HUES64 (cell line): ENCODE measurements around the gene PALMD.

Experiments
- H3K27ac ChIP-seq: 2 replicates; pipeline ENCODE4 v1.7.0; 2013; ENCODE audit warnings: low read depth, low read length, inconsistent platforms
- H3K27me3 ChIP-seq: 2 replicates; pipeline ENCODE4 v1.6.1; 2013; ENCODE audit warnings: mild to moderate bottlenecking, low read length; ENCODE audit not compliant: insufficient read depth
- H3K36me3 ChIP-seq: 2 replicates; pipeline ENCODE4 v1.6.1; 2013; ENCODE audit warnings: mild to moderate bottlenecking, low read length; ENCODE audit not compliant: insufficient read depth
- H3K4me1 ChIP-seq: 2 replicates; pipeline ENCODE4 v1.6.1; 2013; ENCODE audit warnings: mild to moderate bottlenecking, low read length, moderate library complexity; ENCODE audit not compliant: insufficient read depth
- H3K4me3 ChIP-seq: 2 replicates; pipeline ENCODE4 v1.5.1; 2013; ENCODE audit warnings: mild to moderate bottlenecking, low read length, moderate library complexity
- H3K9ac ChIP-seq: 2 replicates; pipeline ENCODE4 v1.6.1; 2013; ENCODE audit warnings: mild to moderate bottlenecking, low read depth, low read length
- H3K9me3 ChIP-seq: 2 replicates; pipeline ENCODE4 v1.6.1; 2013; ENCODE audit warnings: low read depth, low read length; ENCODE audit not compliant: insufficient read depth
- WGBS: fragments of 150-250, 120-280 bp; methylation state at CpG from one replicate; pipeline ENCODE4 v1.1.7; 2013; ENCODE audit warnings: missing lambda C conversion rate; 5-methylcytosine and 5-hydroxymethylcytosine counted together

The PALMD gene

GRCh38 chr1:99726818-99727217 lies 80.9 kb downstream of the PALMD start:
- Histone ChIP-seq H3K4me1 (peaks cover 22% of the 10 kb centered on the region), H3K27ac (no peak overlapping the region), H3K4me3 (no peak overlapping the region), H3K36me3 (no peaks in the 10 kb centered on the region), H3K9ac (no peak overlapping the region), H3K9me3 (no peaks in the 10 kb centered on the region), H3K27me3 (no peaks in the 10 kb centered on the region)
- 96% methylated on average over 2 of the region's 2 CpGs for WGBS

GRCh38 chr1:99727575-99728185 lies 81.8 kb downstream of the PALMD start:
- 62% methylated on average over 3 of the region's 4 CpGs for WGBS
- Histone ChIP-seq H3K27me3 (no peaks in the 10 kb centered on the region), H3K9ac (no peak overlapping the region), H3K4me3 (no peak overlapping the region), H3K27ac (no peak overlapping the region), H3K36me3 (no peaks in the 10 kb centered on the region), H3K4me1 (peaks cover 22% of the 10 kb centered on the region), H3K9me3 (no peaks in the 10 kb centered on the region)

DNA sequence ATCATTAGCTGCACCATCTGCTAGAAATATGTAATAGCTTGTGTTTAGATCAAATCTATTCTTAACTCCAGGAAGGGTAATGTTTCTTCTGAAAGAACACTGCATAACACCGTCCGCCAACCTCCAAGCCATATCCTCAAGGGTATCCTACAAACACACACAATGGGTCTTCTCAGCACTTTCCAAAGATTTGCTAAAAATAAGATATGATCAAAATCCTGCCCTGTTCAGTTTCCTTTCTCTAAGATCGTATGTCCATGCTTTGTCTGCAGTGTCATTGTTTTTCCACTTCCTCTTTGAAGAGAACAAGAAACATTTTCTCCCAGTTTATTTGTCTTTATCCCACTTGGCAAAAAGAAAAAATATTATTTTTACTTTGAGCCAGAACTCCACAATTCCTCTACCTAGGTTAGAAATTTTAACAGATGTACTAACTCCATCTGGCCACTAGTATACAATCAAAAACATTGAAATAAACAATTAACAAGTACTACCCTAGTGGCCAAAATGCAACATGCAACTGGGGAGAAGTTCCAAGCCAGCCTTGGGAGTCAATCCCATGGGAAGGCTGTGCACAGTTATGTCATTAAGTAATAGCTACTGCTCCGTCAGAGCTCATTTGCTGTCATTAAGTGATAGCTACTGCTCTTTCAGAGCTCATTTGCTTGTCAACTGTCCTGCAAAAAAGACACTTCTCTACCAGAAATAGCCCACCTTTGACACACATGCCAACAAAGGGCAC lies 82.8 kb downstream of the PALMD start:
- Histone ChIP-seq H3K4me1 (peaks cover 22% of the 10 kb centered on the region), H3K36me3 (no peaks in the 10 kb centered on the region), H3K27ac (no peak overlapping the region), H3K27me3 (no peaks in the 10 kb centered on the region), H3K9me3 (no peaks in the 10 kb centered on the region), H3K9ac (no peak overlapping the region), H3K4me3 (no peak overlapping the region)
- WGBS: 95% methylated on average over 4 of the region's 4 CpGs

GRCh38 chr1:99731384-99731783 lies 85.5 kb downstream of the PALMD start:
- WGBS: 85% methylated on average over 1 of the region's 1 CpG
- Histone ChIP-seq H3K9me3 (no peaks in the 10 kb centered on the region), H3K27me3 (no peaks in the 10 kb centered on the region), H3K36me3 (no peaks in the 10 kb centered on the region), H3K9ac (no peak overlapping the region), H3K27ac (no peak overlapping the region), H3K4me1 (peaks cover 13% of the 10 kb centered on the region), H3K4me3 (no peak overlapping the region)

- Histone ChIP-seq H3K36me3 (no peaks in the 10 kb centered on the region), H3K9me3 (no peaks in the 10 kb centered on the region), H3K4me1 (no peaks in the 10 kb centered on the region), H3K27ac (no peak overlapping the region), H3K9ac (no peak overlapping the region), H3K27me3 (no peaks in the 10 kb centered on the region), H3K4me3 (no peak overlapping the region)
- 86% methylated on average over 2 of the region's 2 CpGs for WGBS
These were observed 89.9 kb downstream of the PALMD start for GRCh38 chr1:99735852-99736251.

DNA sequence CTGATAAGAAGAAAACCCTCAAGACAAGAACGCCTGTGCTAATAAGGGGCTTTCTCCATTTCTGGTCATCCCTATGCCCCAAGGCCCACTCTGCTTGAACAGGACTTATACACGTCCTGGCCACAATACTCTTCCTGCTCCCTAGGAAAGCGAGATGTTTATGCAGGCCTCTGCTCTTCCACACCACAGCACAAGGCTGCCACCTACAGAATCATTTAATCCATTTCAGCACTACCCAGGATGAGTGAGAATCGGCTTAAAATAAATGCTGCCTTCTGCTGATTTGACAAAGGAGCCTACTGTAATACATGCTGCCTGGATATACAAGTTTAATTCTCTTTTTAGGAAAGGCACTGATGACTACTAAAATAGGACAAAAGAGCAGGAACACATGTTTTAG lies 91.1 kb downstream of the PALMD start:
- no peaks in the 10 kb centered on the region for H3K9me3 ChIP-seq
- no peaks in the 10 kb centered on the region for H3K27me3 ChIP-seq
- no peak overlapping the region for H3K4me3 ChIP-seq
- H3K4me1 ChIP-seq: no peaks in the 10 kb centered on the region
- WGBS: 36% methylated on average over 4 of the region's 4 CpGs
- no peak overlapping the region for H3K9ac ChIP-seq
- no peaks in the 10 kb centered on the region for H3K36me3 ChIP-seq
- no peak overlapping the region for H3K27ac ChIP-seq

DNA sequence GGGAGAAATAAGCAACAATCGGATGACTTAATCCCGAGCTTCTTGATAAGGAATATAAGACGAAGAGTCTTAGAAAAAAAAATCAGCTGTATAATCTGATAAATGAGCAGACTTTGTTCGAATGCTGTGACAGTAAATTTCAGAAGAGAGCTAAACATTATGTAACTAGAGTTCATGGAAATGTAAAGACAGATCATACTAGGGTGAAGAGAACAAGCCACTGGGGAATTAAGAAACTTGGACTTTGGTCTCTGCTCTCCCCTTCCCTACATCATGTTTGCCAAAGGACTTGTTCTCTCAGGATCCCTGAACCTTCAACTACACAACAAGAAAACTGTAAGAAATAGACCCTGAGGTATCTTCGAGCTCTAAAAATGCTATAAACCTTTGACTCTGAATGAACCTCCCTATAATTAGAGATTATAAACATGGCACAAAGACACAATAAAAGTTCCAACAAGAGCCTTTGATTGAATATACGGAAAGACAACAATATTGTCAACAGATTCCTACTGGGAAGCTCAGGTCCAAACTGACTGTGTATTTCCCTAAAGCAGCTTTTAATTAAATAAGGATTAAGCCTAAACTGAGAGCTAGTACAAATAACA lies 93.0 kb downstream of the PALMD start:
- Histone ChIP-seq H3K36me3 (no peaks in the 10 kb centered on the region), H3K27ac (no peak overlapping the region), H3K9me3 (no peaks in the 10 kb centered on the region), H3K27me3 (no peaks in the 10 kb centered on the region), H3K9ac (no peak overlapping the region), H3K4me1 (no peaks in the 10 kb centered on the region), H3K4me3 (no peak overlapping the region)
- WGBS: 82% methylated on average over 6 of the region's 6 CpGs

- WGBS: 79% methylated on average over 1 of the region's 1 CpG
- no peaks in the 10 kb centered on the region for H3K9me3 ChIP-seq
- no peak overlapping the region for H3K9ac ChIP-seq
- no peaks in the 10 kb centered on the region for H3K4me1 ChIP-seq
- no peak overlapping the region for H3K4me3 ChIP-seq
- no peaks in the 10 kb centered on the region for H3K36me3 ChIP-seq
- H3K27me3 ChIP-seq: no peaks in the 10 kb centered on the region
- H3K27ac ChIP-seq: no peak overlapping the region
These were observed 94.2 kb downstream of the PALMD start for GRCh38 chr1:99740141-99740540.
